ENCODE results near the gene C16orf54. TPM values are rescaled to one million over a fixed set of nuclear protein-coding genes. Genes with fewer than 3 reads are reported as not detected.
"Not testable (repeated sequence)": the region's sequence is repeated elsewhere in the genome, so short reads cannot be mapped to it uniquely, and the experiment has no call there.

Gene C16orf54, protein sequence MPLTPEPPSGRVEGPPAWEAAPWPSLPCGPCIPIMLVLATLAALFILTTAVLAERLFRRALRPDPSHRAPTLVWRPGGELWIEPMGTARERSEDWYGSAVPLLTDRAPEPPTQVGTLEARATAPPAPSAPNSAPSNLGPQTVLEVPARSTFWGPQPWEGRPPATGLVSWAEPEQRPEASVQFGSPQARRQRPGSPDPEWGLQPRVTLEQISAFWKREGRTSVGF
- total RNA-seq = under 1 TPM; 0.24 to 0.57 (median 0.46) TPM
- under 1 TPM; 0.03 to 0.04 (median 0.03) TPM for polyA plus RNA-seq
- long read RNA-seq, donor 1 = 0 reads
- long read RNA-seq, donor 2 = 0 reads

GRCh38 chr16:29745853-29746345, at the start of gene C16orf54:
C16orf54 (minus strand) TSS chr16:29745990; CDS start chr16:29744951, 1,039 bp downstream.
- Histone ChIP-seq H3K36me3 (ENCODE audit: insufficient read depth in 1 of 2, low read depth in 1 of 2) (no peaks in the 10 kb centered on the region), H3K27ac (no peak within 1 kb of the TSS), H3K4me1 (no peaks in the 10 kb centered on the region)

GRCh38 chr16:29794231-29794710, 48.5 kb upstream of the C16orf54 start:
- Histone ChIP-seq H3K4me1 (peaks cover 17% of the 10 kb centered on the region), H3K9me3 (no peaks in the 10 kb centered on the region), H3K36me3 (ENCODE audit: insufficient read depth in 1 of 2, low read depth in 1 of 2) (peaks cover 0 to 22% of the 10 kb centered on the region in 2 donors), H3K4me3 (no peak overlapping the region), H3K27ac (no peak overlapping the region), H3K27me3 (ENCODE audit: insufficient read depth in 3 of 3, low read length in 2 of 3) (no peaks in the 10 kb centered on the region)
- WGBS, 3 donors = 97 to 99% (median 98%) methylated on average over 3 of the region's 3 CpGs
- no peak for TF ChIP-seq CTCF (IDR thresholded peaks at IDR 0.05)
- intact Hi-C loops (cut with DNase I) = loop anchor here in 1 of 2 donors (5.0 kb wide), 1 partner anchor 208 kb away; no protein-coding TSS in a partner anchor
- DNase-seq (no peak), ATAC-seq (no peak)

More at GRCh38 chr16:29745853-29746345, at the start of gene C16orf54:
- ATAC-seq = peak; percentile 15 to 56 (median 44)
- Histone ChIP-seq H3K4me3 (peak within 1 kb of the TSS; percentile 32), H3K27me3 (ENCODE audit: insufficient read depth in 3 of 3, low read length in 2 of 3) (no peaks in the 10 kb centered on the region), H3K9me3 (no peaks in the 10 kb centered on the region)
- peak; percentile 54 to 80 for DNase-seq
- WGBS, 3 donors = 75 to 77% (median 76%) methylated on average over 12 of the region's 12 CpGs
- intact Hi-C loops (cut with DNase I) = loop anchor here (5.0 to 10.0 kb wide), 2 partner anchors 36 to 139 kb away; no protein-coding TSS in a partner anchor
- TF ChIP-seq CTCF (IDR thresholded peaks at IDR 0.05) = no peak

DNA sequence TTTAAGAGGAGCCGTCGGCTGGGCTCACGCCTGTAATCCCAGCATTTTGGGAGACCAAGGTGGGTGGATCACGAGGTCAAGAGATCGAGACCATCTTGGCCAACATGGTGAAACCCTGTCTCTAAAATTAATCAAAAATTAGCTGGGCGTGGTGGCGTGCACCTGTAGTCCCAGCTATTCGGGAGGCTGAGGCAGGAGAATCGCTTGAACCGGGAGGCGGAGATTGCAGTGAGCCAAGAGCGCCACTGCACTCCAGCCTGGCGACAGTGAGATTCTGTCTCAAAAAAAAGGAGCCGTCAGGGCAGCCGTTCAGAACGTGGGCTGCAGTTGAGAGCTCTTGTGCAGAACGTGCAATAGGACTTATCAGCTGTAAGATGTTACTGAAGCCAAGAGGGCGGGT, 47.4 kb upstream of the C16orf54 start:
- intact Hi-C loops (cut with DNase I) = loop anchor here in 1 of 2 donors (5.0 kb wide), 1 partner anchor 209 kb away; no protein-coding TSS in a partner anchor
- H3K4me1 ChIP-seq = peaks cover 18% of the 10 kb centered on the region
- not testable (repeated sequence) for DNase-seq; H3K4me3 ChIP-seq; H3K27me3 ChIP-seq (ENCODE audit: insufficient read depth in 3 of 3, low read length in 2 of 3); H3K27ac ChIP-seq; ATAC-seq; H3K9me3 ChIP-seq
- 88 to 90% (median 89%) methylated on average over 18 of the region's 18 CpGs for WGBS, 3 donors
- H3K36me3 ChIP-seq (ENCODE audit: insufficient read depth in 1 of 2, low read depth in 1 of 2) = peaks cover 0 to 12% of the 10 kb centered on the region in 2 donors

- intact Hi-C loops (cut with DNase I) = loop anchor here in 1 of 2 donors (5.0 kb wide), 1 partner anchor 210 kb away; no protein-coding TSS in a partner anchor
- Histone ChIP-seq H3K4me3 (peak overlapping the region; percentile 83), H3K4me1 (peaks cover 18% of the 10 kb centered on the region), H3K27ac (no peak overlapping the region), H3K27me3 (ENCODE audit: insufficient read depth in 3 of 3, low read length in 2 of 3) (no peaks in the 10 kb centered on the region), H3K9me3 (no peaks in the 10 kb centered on the region), H3K36me3 (ENCODE audit: insufficient read depth in 1 of 2, low read depth in 1 of 2) (peaks cover 0 to 4% of the 10 kb centered on the region in 2 donors)
- DNase-seq = no peak
- ATAC-seq = no peak
- no peak for TF ChIP-seq CTCF (IDR thresholded peaks at IDR 0.05)
- 70 to 77% (median 73%) methylated on average over 9 of the region's 9 CpGs for WGBS, 3 donors
Measured at GRCh38 chr16:29791845-29792807, 46.3 kb upstream of the C16orf54 start.

All from psoas muscle (tissue), 8 donors.